CD4-positive, alpha-beta T cell (primary cell): ENCODE results near the gene RPTOR. TPM values are rescaled to one million over a fixed set of nuclear protein-coding genes. Genes with fewer than 3 reads are reported as not detected.

Experiments used
- ATAC-seq: fragments of 200-7000 bp; cut with Tn5 transposase; one replicate; pipeline ENCODE4 v1.10.0; 2022; ENCODE audit warnings: mild to moderate bottlenecking; ENCODE audit not compliant: poor library complexity
- CTCF ChIA-PET: fragments of 350-600 bp; sonication (Branson Sonifier 250); formaldehyde crosslinking; loops from one replicate; lab custom pipeline; 2021; ENCODE audit warnings: antibody characterized with exemption, inconsistent platforms; lab: Charles Lee
- POLR2A ChIA-PET: fragments of 350-600 bp; sonication (Branson Sonifier 250); formaldehyde crosslinking; loops from one replicate; lab custom pipeline; 2021; ENCODE audit warnings: antibody characterized with exemption, inconsistent platforms; lab: Charles Lee
- DNase-seq, 14 experiments: peaks; one replicate each; pipeline ENCODE4 v3.0.0-alpha.2; 2013 to 2020; ENCODE audit warnings: mixed read lengths in 2 of 14
- H3K27ac ChIP-seq, 2 donors: one replicate each; pipeline versions ENCODE4 v1.5.1 to v1.7.0; 2013; ENCODE audit warnings: low read length in 2 of 2, low read depth in 1 of 2, mild to moderate bottlenecking in 1 of 2
- H3K27me3 ChIP-seq, 2 experiments: 1 replicate in 1 of 2; 2 replicates in 1 of 2; pipeline versions ENCODE4 v1.6.1 to v1.7.0; 2013; ENCODE audit warnings: low read length in 2 of 2, control low read depth in 1 of 2, mild to moderate bottlenecking in 1 of 2, moderate library complexity in 1 of 2; ENCODE audit not compliant: insufficient read depth in 2 of 2, control insufficient read depth in 1 of 2
- H3K36me3 ChIP-seq: one replicate; pipeline ENCODE4 v1.6.1; 2013; ENCODE audit warnings: low read length, control low read depth; ENCODE audit not compliant: insufficient read depth
- H3K4me1 ChIP-seq: one replicate; pipeline ENCODE4 v1.6.1; 2013; ENCODE audit warnings: low read length, control low read depth; ENCODE audit not compliant: insufficient read depth
- H3K4me3 ChIP-seq: one replicate; pipeline ENCODE4 v1.5.1; 2013; ENCODE audit warnings: mild to moderate bottlenecking, low read length, moderate library complexity
- H3K9me3 ChIP-seq, 2 experiments: 1 replicate in 1 of 2; 2 replicates in 1 of 2; pipeline versions ENCODE4 v1.6.1 to v1.7.0; 2013; ENCODE audit warnings: low read length in 2 of 2, mild to moderate bottlenecking in 2 of 2, control low read depth in 1 of 2, moderate library complexity in 1 of 2; ENCODE audit not compliant: control insufficient read depth in 1 of 2, insufficient read depth in 1 of 2
- H3K27ac Mint-ChIP-seq: one replicate; pipeline ENCODE4 v1.8.0; 2020; ENCODE audit warnings: mixed read lengths
- H3K27me3 Mint-ChIP-seq: one replicate; pipeline ENCODE4 v1.8.0; 2021; ENCODE audit warnings: mixed read lengths
- H3K36me3 Mint-ChIP-seq: one replicate; pipeline ENCODE4 v1.8.0; 2021; ENCODE audit warnings: low read depth, mixed read lengths
- H3K4me1 Mint-ChIP-seq: one replicate; pipeline ENCODE4 v1.8.0; 2021; ENCODE audit warnings: low read depth, mixed read lengths
- H3K4me3 Mint-ChIP-seq: one replicate; pipeline ENCODE4 v1.8.0; 2020; ENCODE audit warnings: mild to moderate bottlenecking, mixed read lengths
- H3K9me3 Mint-ChIP-seq: one replicate; pipeline ENCODE4 v1.8.0; 2020; ENCODE audit warnings: mixed read lengths
- CTCF ChIP-seq: fragments of 200-600 bp; IDR thresholded peaks from one replicate; pipeline ENCODE4 v1.8.0; 2022; ENCODE audit warnings: antibody characterized with exemption, mild to moderate bottlenecking
- intact Hi-C, 2 experiments: fragments of 100-400 bp; cut with DNase I in 1 of 2; cut with micrococcal nuclease in 1 of 2; formaldehyde crosslinking; loops; one replicate each; pipeline versions ENCODE4 v1.15.1 to v1.9.0; 2023 to 2025; cut with DNase I, micrococcal nuclease
- total RNA-seq, 174 experiments: library from RNA in 2 of 174; stranded (reverse) in 2 of 174; gene quantifications; one replicate each; pipeline ENCODE4 v1.2.3 and lab custom pipeline; 2021 to 2026

Gene RPTOR
- total RNA-seq, 2 experiments from 2014 or later: 45.0 to 47.1 TPM

- peaks cover 49% of the 10 kb centered on the region for H3K4me1 ChIP-seq
- intact Hi-C loops: no loop called here
- ATAC-seq: no peak
- no peaks in the 10 kb centered on the region for H3K27me3 ChIP-seq
- H3K27ac ChIP-seq: no peak overlapping the region
- Mint-ChIP-seq H3K36me3 (peaks cover 30% of the 10 kb centered on the region), H3K27me3 (no peaks in the 10 kb centered on the region), H3K4me1 (peaks cover 54% of the 10 kb centered on the region), H3K4me3 (no peak overlapping the region), H3K27ac (peak overlapping the region; percentile 59), H3K9me3 (no peaks in the 10 kb centered on the region)
- ChIA-PET CTCF (interaction anchor here (1.4 kb wide), 1 partner anchor 15 kb away, joined by 3 read pairs; no protein-coding TSS in a partner anchor), POLR2A (no interaction called here)
- peaks cover 17% of the 10 kb centered on the region for H3K36me3 ChIP-seq
- DNase-seq: peak in 1 of 14 experiments; percentile 22
- no peaks in the 10 kb centered on the region for H3K9me3 ChIP-seq
- H3K4me3 ChIP-seq: no peak overlapping the region
- TF ChIP-seq CTCF: no peak
These were observed 306.8 kb downstream of the RPTOR start for GRCh38 chr17:80851277-80851925.

GRCh38 chr17:80852476-80853015 is 307.9 kb downstream of the RPTOR start:
- no peak overlapping the region for H3K4me3 Mint-ChIP-seq
- H3K27me3 ChIP-seq: no peaks in the 10 kb centered on the region
- H3K27ac Mint-ChIP-seq: peak overlapping the region; percentile 59
- peaks cover 28% of the 10 kb centered on the region for H3K36me3 Mint-ChIP-seq
- peaks cover 50% of the 10 kb centered on the region for H3K4me1 Mint-ChIP-seq
- ATAC-seq (no peak), DNase-seq (peak in 1 of 14 experiments; percentile 7)
- H3K27ac ChIP-seq: no peak overlapping the region
- no peak overlapping the region for H3K4me3 ChIP-seq
- ChIA-PET CTCF (interaction anchor here (1.2 kb wide), 1 partner anchor 62 kb away, joined by 3 read pairs; no protein-coding TSS in a partner anchor), POLR2A (no interaction called here)
- H3K4me1 ChIP-seq: peaks cover 48% of the 10 kb centered on the region
- no peaks in the 10 kb centered on the region for H3K9me3 ChIP-seq
- TF ChIP-seq CTCF: no peak
- H3K36me3 ChIP-seq: peaks cover 16% of the 10 kb centered on the region
- no peaks in the 10 kb centered on the region for H3K27me3 Mint-ChIP-seq
- H3K9me3 Mint-ChIP-seq: no peaks in the 10 kb centered on the region
- intact Hi-C loops: no loop called here

GRCh38 chr17:80853076-80853475 is 308.4 kb downstream of the RPTOR start:
- no peak overlapping the region for H3K27ac Mint-ChIP-seq

More at GRCh38 chr17:80853076-80853475, 308.4 kb downstream of the RPTOR start:
- peaks cover 25% of the 10 kb centered on the region for H3K36me3 Mint-ChIP-seq
- no peak overlapping the region for H3K27ac ChIP-seq
- no peaks in the 10 kb centered on the region for H3K27me3 Mint-ChIP-seq
- ChIA-PET CTCF (interaction anchor here (1.2 kb wide), 1 partner anchor 63 kb away, joined by 3 read pairs; no protein-coding TSS in a partner anchor), POLR2A (no interaction called here)
- H3K4me1 Mint-ChIP-seq: peaks cover 45% of the 10 kb centered on the region
- no peaks in the 10 kb centered on the region for H3K9me3 Mint-ChIP-seq
- intact Hi-C loops: no loop called here
- H3K27me3 ChIP-seq: no peaks in the 10 kb centered on the region
- no peak overlapping the region for H3K4me3 Mint-ChIP-seq
- DNase-seq (peak in 1 of 14 experiments; percentile 10), ATAC-seq (no peak)
- peaks cover 42% of the 10 kb centered on the region for H3K4me1 ChIP-seq
- H3K36me3 ChIP-seq: peaks cover 16% of the 10 kb centered on the region
- H3K4me3 ChIP-seq: no peak overlapping the region
- no peaks in the 10 kb centered on the region for H3K9me3 ChIP-seq
- no peak for TF ChIP-seq CTCF
